ENCODE measurements around the gene ICAM5.
A peak's percentile ranks its signal among the peaks of the same experiment; 100 is the strongest.
"Not testable (repeated sequence)": the region's sequence is repeated elsewhere in the genome, so short reads cannot be mapped to it uniquely, and the experiment has no call there.

The ICAM5 gene

GRCh38 chr19:10332965-10333757 is 43.4 kb downstream of the ICAM5 start, which contains the start of gene RAVER1:
TSS of gene RAVER1 (minus strand) at chr19:10333529. CDS start at chr19:10333507, 22 bp downstream.
- peaks cover 8% of the 10 kb centered on the region for H3K27me3 ChIP-seq (ENCODE audit: insufficient read depth, low read length)
- peak within 1 kb of the TSS; percentile 98 for H3K4me3 ChIP-seq (ENCODE audit: low read length)
- H3K36me3 ChIP-seq (ENCODE audit: insufficient read depth, low read depth, low read length), result peaks cover 33% of the 10 kb centered on the region
- no peaks in the 10 kb centered on the region for H3K9me3 ChIP-seq (ENCODE audit: insufficient read depth, low read depth, low read length)
- peak within 1 kb of the TSS; percentile 51 for H3K27ac ChIP-seq (ENCODE audit: low read length)
- peak within 1 kb of the TSS; percentile 95 for H3K9ac ChIP-seq (ENCODE audit: low read depth, low read length)
- H3K4me1 ChIP-seq (ENCODE audit: insufficient read depth, low read length), result no peaks in the 10 kb centered on the region

- peak overlapping the region; percentile 98 for H3K4me3 ChIP-seq (ENCODE audit: low read length)
- no peaks in the 10 kb centered on the region for H3K9me3 ChIP-seq (ENCODE audit: insufficient read depth, low read depth, low read length)
- H3K36me3 ChIP-seq (ENCODE audit: insufficient read depth, low read depth, low read length), result peaks cover 25% of the 10 kb centered on the region
- peak overlapping the region; percentile 95; the same call in 1 of the 2 replicates for H3K9ac ChIP-seq (ENCODE audit: low read depth, low read length)
- H3K27ac ChIP-seq (ENCODE audit: low read length), result no peak overlapping the region
- peaks cover 2% of the 10 kb centered on the region; the same call in 1 of the 2 replicates for H3K4me1 ChIP-seq (ENCODE audit: insufficient read depth, low read length)
- H3K27me3 ChIP-seq (ENCODE audit: insufficient read depth, low read length), result peaks cover 8% of the 10 kb centered on the region
Observed at GRCh38 chr19:10333758-10334587, 44.2 kb downstream of the ICAM5 start.

GRCh38 chr19:10334588-10335351 is 45.0 kb downstream of the ICAM5 start:
- H3K27ac ChIP-seq (ENCODE audit: low read length), result no peak overlapping the region
- H3K27me3 ChIP-seq (ENCODE audit: insufficient read depth, low read length), result peaks cover 8% of the 10 kb centered on the region
- peak overlapping the region; percentile 95; the same call in 1 of the 2 replicates for H3K9ac ChIP-seq (ENCODE audit: low read depth, low read length)
- peaks cover 17% of the 10 kb centered on the region for H3K36me3 ChIP-seq (ENCODE audit: insufficient read depth, low read depth, low read length)
- peak overlapping the region; percentile 98 for H3K4me3 ChIP-seq (ENCODE audit: low read length)
- no peaks in the 10 kb centered on the region for H3K9me3 ChIP-seq (ENCODE audit: insufficient read depth, low read depth, low read length)
- peaks cover 10% of the 10 kb centered on the region; the same call in 1 of the 2 replicates for H3K4me1 ChIP-seq (ENCODE audit: insufficient read depth, low read length)

GRCh38 chr19:10335352-10335985 is 45.7 kb downstream of the ICAM5 start:
- H3K9me3 ChIP-seq (ENCODE audit: insufficient read depth, low read depth, low read length), result no peaks in the 10 kb centered on the region
- no peak overlapping the region for H3K27ac ChIP-seq (ENCODE audit: low read length)
- H3K4me1 ChIP-seq (ENCODE audit: insufficient read depth, low read length), result peaks cover 12% of the 10 kb centered on the region; the same call in 1 of the 2 replicates
- H3K4me3 ChIP-seq (ENCODE audit: low read length), result peak overlapping the region; percentile 98; the same call in 1 of the 2 replicates
- no peak overlapping the region for H3K9ac ChIP-seq (ENCODE audit: low read depth, low read length)
- H3K36me3 ChIP-seq (ENCODE audit: insufficient read depth, low read depth, low read length), result peaks cover 10% of the 10 kb centered on the region
- H3K27me3 ChIP-seq (ENCODE audit: insufficient read depth, low read length), result peaks cover 8% of the 10 kb centered on the region

- H3K36me3 ChIP-seq (ENCODE audit: insufficient read depth, low read depth, low read length); H3K9ac ChIP-seq (ENCODE audit: low read depth, low read length); H3K27ac ChIP-seq (ENCODE audit: low read length); H3K27me3 ChIP-seq (ENCODE audit: insufficient read depth, low read length); H3K4me3 ChIP-seq (ENCODE audit: low read length); H3K9me3 ChIP-seq (ENCODE audit: insufficient read depth, low read depth, low read length): not testable (repeated sequence)
- peaks cover 12% of the 10 kb centered on the region; the same call in 1 of the 2 replicates for H3K4me1 ChIP-seq (ENCODE audit: insufficient read depth, low read length)
Observed at GRCh38 chr19:10336725-10337124, 47.0 kb downstream of the ICAM5 start.

- H3K4me1 ChIP-seq (ENCODE audit: insufficient read depth, low read length), result peaks cover 12% of the 10 kb centered on the region; the same call in 1 of the 2 replicates
- no peak overlapping the region for H3K4me3 ChIP-seq (ENCODE audit: low read length)
- peak overlapping the region; percentile 53; the same call in 1 of the 2 replicates for H3K9ac ChIP-seq (ENCODE audit: low read depth, low read length)
- H3K36me3 ChIP-seq (ENCODE audit: insufficient read depth, low read depth, low read length), result no peaks in the 10 kb centered on the region
- H3K27me3 ChIP-seq (ENCODE audit: insufficient read depth, low read length), result peaks cover 7% of the 10 kb centered on the region
- no peaks in the 10 kb centered on the region for H3K9me3 ChIP-seq (ENCODE audit: insufficient read depth, low read depth, low read length)
- no peak overlapping the region for H3K27ac ChIP-seq (ENCODE audit: low read length)
Observed at GRCh38 chr19:10338940-10339339, 49.2 kb downstream of the ICAM5 start.

- Histone ChIP-seq H3K4me1 (ENCODE audit: insufficient read depth, low read length) (peaks cover 12% of the 10 kb centered on the region; the same call in 1 of the 2 replicates), H3K27me3 (ENCODE audit: insufficient read depth, low read length) (peaks cover 2% of the 10 kb centered on the region), H3K36me3 (ENCODE audit: insufficient read depth, low read depth, low read length) (no peaks in the 10 kb centered on the region), H3K4me3 (ENCODE audit: low read length) (no peak within 1 kb of the TSS; the same call in 1 of the 2 replicates), H3K9me3 (ENCODE audit: insufficient read depth, low read depth, low read length) (no peaks in the 10 kb centered on the region), H3K9ac (ENCODE audit: low read depth, low read length) (peak within 1 kb of the TSS; percentile 53), H3K27ac (ENCODE audit: low read length) (no peak within 1 kb of the TSS)
Observed at GRCh38 chr19:10339380-10339960, 49.7 kb downstream of the ICAM5 start, which contains the start of gene ICAM3. TSS of gene ICAM3 (minus strand) at chr19:10339624. CDS start at chr19:10339614, 10 bp downstream.

- H3K9ac ChIP-seq (ENCODE audit: low read depth, low read length), result no peak overlapping the region
- H3K4me1 ChIP-seq (ENCODE audit: insufficient read depth, low read length), result peaks cover 12% of the 10 kb centered on the region; the same call in 1 of the 2 replicates
- H3K9me3 ChIP-seq (ENCODE audit: insufficient read depth, low read depth, low read length), result no peaks in the 10 kb centered on the region
- H3K27me3 ChIP-seq (ENCODE audit: insufficient read depth, low read length), result no peaks in the 10 kb centered on the region; the same call in 1 of the 2 replicates
- no peaks in the 10 kb centered on the region for H3K36me3 ChIP-seq (ENCODE audit: insufficient read depth, low read depth, low read length)
- H3K4me3 ChIP-seq (ENCODE audit: low read length), result no peak overlapping the region; the same call in 1 of the 2 replicates
- H3K27ac ChIP-seq (ENCODE audit: low read length), result no peak overlapping the region
Observed at GRCh38 chr19:10339977-10340376, 50.2 kb downstream of the ICAM5 start.

- Histone ChIP-seq H3K4me1 (ENCODE audit: insufficient read depth, low read length) (peaks cover 12% of the 10 kb centered on the region; the same call in 1 of the 2 replicates), H3K4me3 (ENCODE audit: low read length) (no peak overlapping the region), H3K36me3 (ENCODE audit: insufficient read depth, low read depth, low read length) (no peaks in the 10 kb centered on the region), H3K9ac (ENCODE audit: low read depth, low read length) (no peak overlapping the region), H3K9me3 (ENCODE audit: insufficient read depth, low read depth, low read length) (no peaks in the 10 kb centered on the region), H3K27me3 (ENCODE audit: insufficient read depth, low read length) (no peaks in the 10 kb centered on the region), H3K27ac (ENCODE audit: low read length) (no peak overlapping the region)
Observed at GRCh38 chr19:10343495-10343894, 53.7 kb downstream of the ICAM5 start.

GRCh38 chr19:10344780-10345179 is 55.0 kb downstream of the ICAM5 start:
- no peaks in the 10 kb centered on the region for H3K27me3 ChIP-seq (ENCODE audit: insufficient read depth, low read length)
- H3K4me1 ChIP-seq (ENCODE audit: insufficient read depth, low read length), result peaks cover 2% of the 10 kb centered on the region; the same call in 1 of the 2 replicates

More at GRCh38 chr19:10344780-10345179, 55.0 kb downstream of the ICAM5 start:
- H3K4me3 ChIP-seq (ENCODE audit: low read length), result no peak overlapping the region
- no peak overlapping the region for H3K27ac ChIP-seq (ENCODE audit: low read length)
- H3K36me3 ChIP-seq (ENCODE audit: insufficient read depth, low read depth, low read length), result no peaks in the 10 kb centered on the region
- no peaks in the 10 kb centered on the region for H3K9me3 ChIP-seq (ENCODE audit: insufficient read depth, low read depth, low read length)
- no peak overlapping the region for H3K9ac ChIP-seq (ENCODE audit: low read depth, low read length)

Data from iPS-20b (cell line).